ENCODE measurements around the gene FARSA. TPM values are rescaled to one million over a fixed set of nuclear protein-coding genes. Genes with fewer than 3 reads are reported as not detected.

Gene FARSA
- total RNA-seq, 2 experiments from 2014 or later, result 183 to 188 TPM

- POLR2A ChIA-PET, result interaction anchor here (0.6 to 1.6 kb wide), 5 partner anchors 29 to 1978 kb away, joined by 4 to 6 read pairs (median 4); partner anchors contain the start of genes GCDH and GET3
- CTCF ChIA-PET, result interaction anchor here (0.6 to 0.9 kb wide), 4 partner anchors 11 to 190 kb away, joined by 3 to 5 read pairs (median 4); no protein-coding TSS in a partner anchor
Measured at GRCh38 chr19:12921047-12921446, 12.5 kb downstream of the FARSA start.

- ChIA-PET CTCF (no interaction called here), POLR2A (interaction anchor here (0.7 to 1.2 kb wide), 2 partner anchors 28 to 96 kb away, joined by 3 to 5 read pairs; partner anchors contain the start of gene GCDH)
Measured at GRCh38 chr19:12918253-12918652, 15.3 kb downstream of the FARSA start.

GRCh38 chr19:12915860-12916259, 17.7 kb downstream of the FARSA start:
- ChIA-PET CTCF (interaction anchor here (0.7 to 1.4 kb wide), 6 partner anchors 31 to 158 kb away, joined by 3 to 4 read pairs (median 3); no protein-coding TSS in a partner anchor), POLR2A (interaction anchor here (0.6 kb wide), 1 partner anchor 30 kb away, joined by 3 read pairs; no protein-coding TSS in a partner anchor)

GRCh38 chr19:12913851-12914690, 19.4 kb downstream of the FARSA start:
- ChIA-PET POLR2A (interaction anchor here (0.5 to 1.6 kb wide), 6 partner anchors 11 to 120 kb away, joined by 3 to 6 read pairs (median 4); partner anchors contain the start of genes DNASE2 and FARSA), CTCF (interaction anchor here (1.0 to 2.1 kb wide), 4 partner anchors 29 to 156 kb away, joined by 3 to 5 read pairs (median 4); no protein-coding TSS in a partner anchor)

GRCh38 chr19:12913011-12913561, 20.4 kb downstream of the FARSA start:
- CTCF ChIA-PET, result interaction anchor here (1.0 to 2.1 kb wide), 4 partner anchors 12 to 155 kb away, joined by 3 to 5 read pairs (median 4); no protein-coding TSS in a partner anchor
- POLR2A ChIA-PET, result interaction anchor here (0.7 to 1.6 kb wide), 3 partner anchors 20 to 32 kb away, joined by 3 to 6 read pairs (median 5); partner anchors contain the start of genes DNASE2 and FARSA

GRCh38 chr19:12912571-12912970, 20.9 kb downstream of the FARSA start:
- CTCF ChIA-PET, result interaction anchor here (1.3 to 2.1 kb wide), 3 partner anchors 12 to 53 kb away, joined by 3 to 5 read pairs (median 4); no protein-coding TSS in a partner anchor
- POLR2A ChIA-PET, result no interaction called here

- CTCF ChIA-PET, result interaction anchor here (0.6 to 1.7 kb wide), 2 partner anchors 22 to 469 kb away, joined by 3 to 5 read pairs; no protein-coding TSS in a partner anchor
- POLR2A ChIA-PET, result no interaction called here
Measured at GRCh38 chr19:12907166-12907565, 26.3 kb downstream of the FARSA start.

GRCh38 chr19:12899891-12900518, 33.5 kb downstream of the FARSA start:
- CTCF ChIA-PET, result interaction anchor here (0.9 to 1.6 kb wide), 3 partner anchors 9 to 15 kb away, joined by 3 to 4 read pairs (median 3); partner anchors contain the start of gene GCDH
- POLR2A ChIA-PET, result interaction anchor here (0.6 to 1.0 kb wide), 5 partner anchors 9 to 131 kb away, joined by 3 to 10 read pairs (median 4); partner anchors contain the start of genes FARSA and GCDH

- ChIA-PET POLR2A (interaction anchor here (1.2 kb wide), 1 partner anchor 18 kb away, joined by 3 read pairs; no protein-coding TSS in a partner anchor), CTCF (interaction anchor here (0.6 to 1.3 kb wide), 3 partner anchors 8 to 69 kb away, joined by 3 to 4 read pairs (median 3); no protein-coding TSS in a partner anchor)
Measured at GRCh38 chr19:12896460-12896859, 37.1 kb downstream of the FARSA start.

- ChIA-PET POLR2A (no interaction called here), CTCF (no interaction called here)
Measured at GRCh38 chr19:12893582-12893981, 39.9 kb downstream of the FARSA start.

GRCh38 chr19:12891553-12892021, 41.9 kb downstream of the FARSA start:
- ChIA-PET CTCF (interaction anchor here (0.9 to 2.6 kb wide), 6 partner anchors 8 to 95 kb away, joined by 3 to 11 read pairs (median 5); partner anchors contain the start of gene DNASE2), POLR2A (interaction anchor here (0.6 to 1.5 kb wide), 4 partner anchors 9 to 47 kb away, joined by 3 to 9 read pairs (median 4); partner anchors contain the start of genes CALR, DNASE2 and FARSA)

GRCh38 chr19:12890787-12891552, 42.5 kb downstream of the FARSA start, which contains the start of gene GCDH:
TSS of gene GCDH (plus strand) at chr19:12891160. CDS start at chr19:12891305, 145 bp downstream.
- ChIA-PET POLR2A (interaction anchor here (0.6 to 1.5 kb wide), 8 partner anchors 9 to 210 kb away, joined by 3 to 9 read pairs (median 4); partner anchors contain the start of genes CALR, DNASE2 and FARSA), CTCF (interaction anchor here (0.6 to 2.6 kb wide), 10 partner anchors 8 to 130 kb away, joined by 3 to 11 read pairs (median 4); partner anchors contain the start of gene DNASE2)

- ChIA-PET CTCF (interaction anchor here (0.6 to 2.6 kb wide), 10 partner anchors 9 to 130 kb away, joined by 3 to 11 read pairs (median 4); partner anchors contain the start of genes DNASE2 and FARSA), POLR2A (interaction anchor here (0.6 to 1.5 kb wide), 8 partner anchors 9 to 209 kb away, joined by 3 to 9 read pairs (median 4); partner anchors contain the start of genes CALR, DNASE2 and FARSA)
Measured at GRCh38 chr19:12890299-12890786, 43.2 kb downstream of the FARSA start.

- ChIA-PET POLR2A (interaction anchor here (1.0 kb wide), 1 partner anchor 25 kb away, joined by 5 read pairs; no protein-coding TSS in a partner anchor), CTCF (interaction anchor here (1.3 kb wide), 1 partner anchor 9 kb away, joined by 3 read pairs; no protein-coding TSS in a partner anchor)
Measured at GRCh38 chr19:12888006-12888603, 45.4 kb downstream of the FARSA start.

GRCh38 chr19:12886969-12887747, 46.4 kb downstream of the FARSA start, which contains the start of gene KLF1:
TSS of gene KLF1 (minus strand) at chr19:12887201. CDS start at chr19:12887140, 61 bp downstream.
- POLR2A ChIA-PET, result no interaction called here
- CTCF ChIA-PET, result interaction anchor here (4.2 kb wide), 1 partner anchor 78 kb away, joined by 35 read pairs; no protein-coding TSS in a partner anchor

GRCh38 chr19:12886651-12886968, 46.9 kb downstream of the FARSA start:
- ChIA-PET CTCF (interaction anchor here (2.0 to 4.2 kb wide), 4 partner anchors 38 to 79 kb away, joined by 5 to 35 read pairs (median 8); partner anchors contain the start of gene FARSA), POLR2A (no interaction called here)
